Nephron (organoid): Measurements from ENCODE around the gene NDUFA3.

Source experiments
- H3K27ac Mint-ChIP-seq, 3 experiments: 2 replicates each; pipeline ENCODE4 v1.8.0; 2020; ENCODE audit warnings: mixed read lengths in 3 of 3, mild to moderate bottlenecking in 2 of 3, moderate library complexity in 1 of 3
- H3K27me3 Mint-ChIP-seq: 2 replicates; pipeline ENCODE4 v1.8.0; 2021; ENCODE audit warnings: low read depth, mild to moderate bottlenecking, moderate library complexity, mixed read lengths
- H3K36me3 Mint-ChIP-seq: 2 replicates; pipeline ENCODE4 v1.8.0; 2020; ENCODE audit warnings: low read depth, mixed read lengths
- H3K4me1 Mint-ChIP-seq: 2 replicates; pipeline ENCODE4 v1.8.0; 2020; ENCODE audit warnings: mixed read lengths
- H3K4me3 Mint-ChIP-seq, 3 experiments: 2 replicates each; pipeline ENCODE4 v1.8.0; 2020; ENCODE audit warnings: mild to moderate bottlenecking in 3 of 3, mixed read lengths in 3 of 3, moderate library complexity in 2 of 3
- H3K9me3 Mint-ChIP-seq: 2 replicates; pipeline ENCODE4 v1.8.0; 2020; ENCODE audit warnings: mixed read lengths
- TF ChIP-seq, protein P1 (sequence below), 3 experiments: fragments of 200-600 bp; sonication (generic); IDR thresholded peaks; one replicate each; pipeline ENCODE4 v1.5.0; 2021; ENCODE audit warnings: antibody characterized with exemption in 3 of 3; ENCODE audit not compliant: unreplicated experiment in 3 of 3

The NDUFA3 gene

DNA sequence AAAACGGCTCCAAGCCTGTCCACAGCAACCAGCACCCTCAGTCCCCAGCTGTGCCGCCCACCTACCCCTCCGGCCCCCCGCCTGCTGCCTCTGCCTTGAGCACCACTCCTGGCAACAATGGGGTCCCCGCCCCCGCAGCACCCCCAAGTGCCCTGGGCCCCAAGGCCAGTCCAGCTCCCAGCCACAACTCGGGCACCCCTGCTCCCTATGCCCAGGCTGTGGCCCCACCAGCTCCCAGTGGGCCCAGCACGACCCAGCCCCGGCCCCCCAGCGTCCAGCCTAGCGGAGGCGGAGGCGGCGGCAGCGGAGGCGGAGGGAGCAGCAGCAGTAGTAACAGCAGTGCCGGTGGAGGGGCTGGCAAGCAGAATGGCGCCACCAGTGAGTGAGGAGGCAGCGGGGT is 45.5 kb downstream of the NDUFA3 start:
- Mint-ChIP-seq H3K27me3 (no peaks in the 10 kb centered on the region), H3K9me3 (no peaks in the 10 kb centered on the region), H3K4me3 (no peak overlapping the region), H3K4me1 (peaks cover 5% of the 10 kb centered on the region), H3K27ac (peak overlapping the region in 1 of 3 experiments; percentile 87), H3K36me3 (peaks cover 66% of the 10 kb centered on the region)
- TF ChIP-seq, protein P1, sequence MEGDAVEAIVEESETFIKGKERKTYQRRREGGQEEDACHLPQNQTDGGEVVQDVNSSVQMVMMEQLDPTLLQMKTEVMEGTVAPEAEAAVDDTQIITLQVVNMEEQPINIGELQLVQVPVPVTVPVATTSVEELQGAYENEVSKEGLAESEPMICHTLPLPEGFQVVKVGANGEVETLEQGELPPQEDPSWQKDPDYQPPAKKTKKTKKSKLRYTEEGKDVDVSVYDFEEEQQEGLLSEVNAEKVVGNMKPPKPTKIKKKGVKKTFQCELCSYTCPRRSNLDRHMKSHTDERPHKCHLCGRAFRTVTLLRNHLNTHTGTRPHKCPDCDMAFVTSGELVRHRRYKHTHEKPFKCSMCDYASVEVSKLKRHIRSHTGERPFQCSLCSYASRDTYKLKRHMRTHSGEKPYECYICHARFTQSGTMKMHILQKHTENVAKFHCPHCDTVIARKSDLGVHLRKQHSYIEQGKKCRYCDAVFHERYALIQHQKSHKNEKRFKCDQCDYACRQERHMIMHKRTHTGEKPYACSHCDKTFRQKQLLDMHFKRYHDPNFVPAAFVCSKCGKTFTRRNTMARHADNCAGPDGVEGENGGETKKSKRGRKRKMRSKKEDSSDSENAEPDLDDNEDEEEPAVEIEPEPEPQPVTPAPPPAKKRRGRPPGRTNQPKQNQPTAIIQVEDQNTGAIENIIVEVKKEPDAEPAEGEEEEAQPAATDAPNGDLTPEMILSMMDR (IDR thresholded peaks at IDR 0.05; ENCODE audit: unreplicated experiment in 3 of 3) = no peak

DNA sequence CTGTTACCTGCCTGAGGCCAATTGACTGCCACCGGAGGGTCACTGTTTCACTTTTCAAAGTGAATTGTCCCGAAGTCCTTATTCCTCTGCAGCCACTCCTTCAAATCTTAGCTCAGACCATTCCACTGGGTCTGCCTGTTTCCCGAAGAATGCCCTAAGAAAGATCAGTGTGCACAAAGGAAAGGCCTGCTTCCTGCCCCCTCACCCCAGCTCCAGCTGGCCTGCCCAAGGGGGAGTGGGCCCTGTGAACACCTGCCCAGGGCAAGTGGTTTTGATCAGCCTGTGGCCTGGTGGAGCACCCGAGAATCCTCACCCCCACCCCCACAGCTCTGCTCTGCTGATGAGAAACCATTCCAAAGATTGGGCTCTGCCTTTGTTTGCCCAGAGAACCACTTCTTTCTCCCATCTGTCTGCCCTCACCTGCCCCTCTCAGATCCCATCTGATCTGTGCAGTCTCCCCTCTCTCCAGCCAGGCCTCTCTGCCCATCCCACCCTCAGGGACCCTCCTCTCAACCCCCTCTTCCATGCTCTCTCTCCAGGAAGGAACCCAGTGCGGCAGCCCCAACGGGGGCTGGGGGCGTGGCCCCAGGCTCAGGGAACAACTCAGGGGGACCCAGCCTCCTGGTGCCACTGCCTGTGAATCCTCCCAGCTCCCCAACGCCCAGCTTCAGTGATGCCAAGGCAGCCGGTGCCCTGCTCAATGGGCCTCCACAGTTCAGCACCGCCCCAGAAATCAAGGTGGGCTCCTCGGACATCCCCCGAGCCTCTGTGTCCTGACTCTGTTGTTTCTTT is 46.6 kb downstream of the NDUFA3 start:
- no peaks in the 10 kb centered on the region for H3K9me3 Mint-ChIP-seq
- H3K27ac Mint-ChIP-seq = no peak overlapping the region
- H3K4me1 Mint-ChIP-seq = peaks cover 10% of the 10 kb centered on the region
- no peaks in the 10 kb centered on the region for H3K27me3 Mint-ChIP-seq
- peaks cover 64% of the 10 kb centered on the region for H3K36me3 Mint-ChIP-seq
- TF ChIP-seq, protein P1 (IDR thresholded peaks at IDR 0.05; ENCODE audit: unreplicated experiment in 3 of 3) = no peak
- H3K4me3 Mint-ChIP-seq = no peak overlapping the region

DNA sequence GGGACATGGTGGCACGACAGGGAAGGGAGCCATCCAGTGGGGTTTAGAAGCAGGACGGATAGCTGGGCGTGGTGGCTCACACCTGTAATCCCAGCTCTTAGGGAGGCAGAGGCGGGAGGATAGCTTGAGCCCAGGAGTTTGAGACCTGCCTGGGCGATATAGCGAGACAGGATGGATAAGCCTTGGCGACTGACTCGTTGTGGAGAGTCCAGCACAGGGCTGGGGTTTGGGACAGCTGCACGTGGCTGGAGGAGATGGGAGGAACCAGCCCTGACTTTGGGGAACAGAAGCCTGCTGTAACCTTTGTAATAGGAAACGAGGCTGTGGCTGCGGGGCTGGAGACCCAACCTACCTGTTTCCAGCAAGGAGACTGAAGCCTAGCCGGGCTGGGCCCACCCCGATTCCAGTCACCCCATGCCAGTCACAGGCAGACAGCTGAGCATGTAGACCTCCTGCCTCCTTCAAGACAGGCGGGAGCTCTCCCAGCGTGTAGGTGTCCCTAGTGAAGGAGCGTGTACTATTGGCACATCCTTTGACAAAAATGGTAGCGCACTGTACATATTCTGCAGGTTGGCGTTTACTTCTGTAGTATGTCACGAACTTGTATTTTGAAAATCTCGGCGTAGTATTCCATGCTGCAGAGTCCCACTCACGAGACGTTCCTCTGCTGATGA is 48.8 kb downstream of the NDUFA3 start:
- H3K9me3 Mint-ChIP-seq = no peaks in the 10 kb centered on the region
- TF ChIP-seq, protein P1 (IDR thresholded peaks at IDR 0.05; ENCODE audit: unreplicated experiment in 3 of 3) = no peak
- peaks cover 10% of the 10 kb centered on the region for H3K4me1 Mint-ChIP-seq
- H3K27ac Mint-ChIP-seq = peak overlapping the region in 1 of 3 experiments; percentile 43
- H3K36me3 Mint-ChIP-seq = peaks cover 62% of the 10 kb centered on the region
- no peak overlapping the region for H3K4me3 Mint-ChIP-seq
- H3K27me3 Mint-ChIP-seq = no peaks in the 10 kb centered on the region

DNA sequence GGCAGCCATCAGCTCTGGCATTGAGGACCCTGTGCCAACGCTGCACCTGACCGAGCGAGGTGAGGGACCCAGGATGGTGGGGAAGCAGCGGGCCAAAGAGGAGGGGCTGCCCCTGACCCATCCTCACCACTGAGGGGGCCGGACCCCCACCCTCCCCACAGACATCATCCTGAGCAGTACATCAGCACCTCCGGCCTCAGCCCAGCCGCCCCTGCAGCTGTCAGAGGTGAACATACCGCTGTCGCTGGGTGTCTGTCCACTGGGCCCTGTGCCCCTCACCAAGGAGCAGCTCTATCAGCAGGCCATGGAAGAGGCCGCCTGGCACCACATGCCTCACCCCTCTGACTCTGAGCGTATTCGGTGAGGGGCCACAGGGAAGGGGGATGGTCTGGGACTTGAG is 49.6 kb downstream of the NDUFA3 start:
- no peaks in the 10 kb centered on the region for H3K9me3 Mint-ChIP-seq
- H3K4me3 Mint-ChIP-seq = no peak overlapping the region
- H3K36me3 Mint-ChIP-seq = peaks cover 60% of the 10 kb centered on the region
- no peak overlapping the region for H3K27ac Mint-ChIP-seq
- H3K27me3 Mint-ChIP-seq = no peaks in the 10 kb centered on the region
- TF ChIP-seq, protein P1 (IDR thresholded peaks at IDR 0.05; ENCODE audit: unreplicated experiment in 3 of 3) = no peak
- H3K4me1 Mint-ChIP-seq = peaks cover 10% of the 10 kb centered on the region

DNA sequence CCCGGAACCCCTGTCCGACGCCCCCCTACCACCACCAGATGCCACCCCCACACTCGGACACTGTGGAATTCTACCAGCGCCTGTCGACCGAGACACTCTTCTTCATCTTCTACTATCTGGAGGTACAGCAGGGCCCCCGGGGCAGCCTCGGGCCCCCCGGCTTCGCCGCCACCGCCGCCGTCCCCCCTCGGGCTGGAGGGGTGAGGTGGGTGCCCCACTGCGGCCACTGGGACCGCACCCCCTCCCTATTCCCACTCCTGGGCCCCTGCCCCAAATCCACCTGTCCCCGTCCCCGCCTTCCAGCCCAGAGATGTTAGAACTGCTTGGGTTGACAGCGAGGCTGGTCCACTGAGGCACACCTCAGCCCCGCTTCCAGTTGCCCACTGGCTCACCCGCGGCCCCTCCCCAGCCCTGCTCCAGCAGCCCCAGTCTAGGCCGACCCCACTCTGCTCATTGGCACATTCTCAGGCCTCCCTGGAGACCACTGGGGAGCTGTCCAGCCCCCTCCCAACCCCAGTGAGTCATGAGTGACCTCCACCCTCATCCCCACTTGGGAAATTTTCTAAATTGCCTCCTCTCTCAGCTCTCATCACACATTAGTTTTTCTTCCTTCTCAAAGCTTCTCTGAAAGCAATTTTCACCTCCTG is 50.3 kb downstream of the NDUFA3 start:
- Mint-ChIP-seq H3K27me3 (no peaks in the 10 kb centered on the region), H3K4me1 (peaks cover 5% of the 10 kb centered on the region), H3K9me3 (no peaks in the 10 kb centered on the region), H3K27ac (peak overlapping the region in 2 of 3 experiments; percentile 23 to 37), H3K36me3 (peaks cover 55% of the 10 kb centered on the region), H3K4me3 (no peak overlapping the region)
- TF ChIP-seq, protein P1 (IDR thresholded peaks at IDR 0.05; ENCODE audit: unreplicated experiment in 3 of 3) = no peak
